ENCODE data around the gene CDH23. TPM values are rescaled to one million over a fixed set of nuclear protein-coding genes. Genes with fewer than 3 reads are reported as not detected.

The CDH23 gene
- total RNA-seq, 1 experiment from 2014 or later, result 7.8 TPM

DNA sequence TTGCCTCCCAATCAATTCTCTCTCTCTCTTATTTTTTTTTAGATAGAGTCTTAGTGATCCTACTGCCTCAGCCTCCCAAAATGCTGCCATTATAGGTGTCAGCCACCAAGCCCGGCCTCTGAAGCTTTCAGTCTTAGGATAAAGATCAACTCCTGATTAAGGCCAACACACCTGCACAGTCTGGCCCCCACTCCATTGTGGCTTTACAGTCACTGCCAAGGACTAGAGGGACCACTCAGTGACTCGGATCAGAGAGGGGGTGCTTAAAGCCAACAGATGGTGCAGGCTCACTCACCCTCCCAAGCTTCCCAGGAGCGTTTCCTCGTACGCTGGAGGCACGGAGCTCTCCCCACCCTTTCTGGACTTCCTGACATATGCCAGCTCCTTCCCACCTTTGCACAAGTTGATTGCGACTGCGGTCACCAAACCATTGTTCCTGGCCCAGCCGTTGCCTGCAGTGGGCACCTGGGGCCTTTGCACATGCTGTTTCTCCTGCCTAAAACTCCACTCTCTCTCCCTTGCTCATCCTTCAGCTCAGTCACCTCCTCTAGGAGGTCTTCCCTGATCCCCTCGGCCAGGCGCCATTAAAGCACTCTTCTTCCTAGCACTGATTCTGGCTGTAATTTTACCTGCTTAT lies 1.7 kb upstream of the CDH23 start:
- Histone ChIP-seq H3K4me2 (no peak overlapping the region), H3K36me3 (ENCODE audit: low read depth) (no peaks in the 10 kb centered on the region), H3K27me3 (ENCODE audit: insufficient read depth, low read depth) (peaks cover 8% of the 10 kb centered on the region; the same call in 1 of the 2 replicates), H3K4me3 (no peak overlapping the region), H3K9me2 (ENCODE audit: insufficient read depth) (no peaks in the 10 kb centered on the region), H2AFZ (no peak overlapping the region), H3K4me1 (replicated peaks; ENCODE audit: insufficient read depth) (peaks cover 45% of the 10 kb centered on the region), H3K79me2 (ENCODE audit: low read depth) (no peaks in the 10 kb centered on the region), H3F3A (ENCODE audit: insufficient read depth, low read depth) (peaks cover 32% of the 10 kb centered on the region; the same call in 1 of the 2 replicates), H3K27ac (no peak overlapping the region), H4K20me1 (ENCODE audit: insufficient read depth) (no peaks in the 10 kb centered on the region), H3K9me3 (ENCODE audit: insufficient read depth, low read depth) (no peaks in the 10 kb centered on the region)
- ChIA-PET CTCF (interaction anchor here (1.0 to 1.5 kb wide), 2 partner anchors 122 to 215 kb away, joined by 3 read pairs; no protein-coding TSS in a partner anchor), POLR2A (ENCODE audit: unreplicated experiment) (no interaction called here)
- DNase-seq, result no peak
- intact Hi-C loops (cut with micrococcal nuclease; ENCODE audit: unreplicated experiment), result loop anchor here (5.0 to 10.0 kb wide), 4 partner anchors 217 to 650 kb away; no protein-coding TSS in a partner anchor
- TF ChIP-seq, protein P1, sequence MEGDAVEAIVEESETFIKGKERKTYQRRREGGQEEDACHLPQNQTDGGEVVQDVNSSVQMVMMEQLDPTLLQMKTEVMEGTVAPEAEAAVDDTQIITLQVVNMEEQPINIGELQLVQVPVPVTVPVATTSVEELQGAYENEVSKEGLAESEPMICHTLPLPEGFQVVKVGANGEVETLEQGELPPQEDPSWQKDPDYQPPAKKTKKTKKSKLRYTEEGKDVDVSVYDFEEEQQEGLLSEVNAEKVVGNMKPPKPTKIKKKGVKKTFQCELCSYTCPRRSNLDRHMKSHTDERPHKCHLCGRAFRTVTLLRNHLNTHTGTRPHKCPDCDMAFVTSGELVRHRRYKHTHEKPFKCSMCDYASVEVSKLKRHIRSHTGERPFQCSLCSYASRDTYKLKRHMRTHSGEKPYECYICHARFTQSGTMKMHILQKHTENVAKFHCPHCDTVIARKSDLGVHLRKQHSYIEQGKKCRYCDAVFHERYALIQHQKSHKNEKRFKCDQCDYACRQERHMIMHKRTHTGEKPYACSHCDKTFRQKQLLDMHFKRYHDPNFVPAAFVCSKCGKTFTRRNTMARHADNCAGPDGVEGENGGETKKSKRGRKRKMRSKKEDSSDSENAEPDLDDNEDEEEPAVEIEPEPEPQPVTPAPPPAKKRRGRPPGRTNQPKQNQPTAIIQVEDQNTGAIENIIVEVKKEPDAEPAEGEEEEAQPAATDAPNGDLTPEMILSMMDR (conservative IDR thresholded peaks at IDR 0.05), result no peak
- no peak for TF ChIP-seq EZH2 (IDR thresholded peaks at IDR 0.05; ENCODE audit: low read depth)
- BruUV-seq (replicated peaks), result no TSS peak

DNA sequence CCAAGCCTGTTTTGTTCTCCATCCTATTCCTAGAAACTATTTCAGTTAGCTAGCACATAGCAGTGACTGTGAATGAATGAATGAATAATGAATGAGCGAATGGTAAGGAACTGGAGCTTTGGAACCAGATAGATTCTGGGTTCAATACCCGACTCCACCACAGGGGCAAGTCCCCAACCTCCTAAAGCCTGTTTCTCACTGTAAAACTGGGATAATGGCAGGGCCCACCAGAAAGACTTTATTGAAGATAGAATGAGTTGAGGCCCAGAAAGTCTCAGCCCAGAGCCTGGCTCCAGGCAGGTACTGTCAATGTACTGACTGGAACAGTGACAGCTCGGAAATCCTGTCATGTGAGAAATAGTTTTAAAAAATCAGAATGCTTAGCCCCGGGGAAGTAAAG lies 1.1 kb upstream of the CDH23 start:
- no peaks in the 10 kb centered on the region for H3K79me2 ChIP-seq (ENCODE audit: low read depth)
- no peak for TF ChIP-seq EZH2 (IDR thresholded peaks at IDR 0.05; ENCODE audit: low read depth)
- TF ChIP-seq, protein P1 (conservative IDR thresholded peaks at IDR 0.05), result no peak
- no peaks in the 10 kb centered on the region for H3K36me3 ChIP-seq (ENCODE audit: low read depth)
- CTCF ChIA-PET, result interaction anchor here (1.0 to 1.5 kb wide), 2 partner anchors 121 to 215 kb away, joined by 3 read pairs; no protein-coding TSS in a partner anchor
- H3K27me3 ChIP-seq (ENCODE audit: insufficient read depth, low read depth), result peaks cover 8% of the 10 kb centered on the region; the same call in 1 of the 2 replicates
- no peak overlapping the region for H3K27ac ChIP-seq
- POLR2A ChIA-PET (ENCODE audit: unreplicated experiment), result no interaction called here
- intact Hi-C loops (cut with micrococcal nuclease; ENCODE audit: unreplicated experiment), result loop anchor here (1.0 to 10.0 kb wide), 7 partner anchors 76 to 649 kb away; partner anchors contain the start of gene SLC29A3
- H2AFZ ChIP-seq, result no peak overlapping the region
- H3K4me3 ChIP-seq, result no peak overlapping the region
- DNase-seq, result no peak
- no peaks in the 10 kb centered on the region for H3K9me2 ChIP-seq (ENCODE audit: insufficient read depth)
- H3K4me1 ChIP-seq (replicated peaks; ENCODE audit: insufficient read depth), result peaks cover 45% of the 10 kb centered on the region
- H3F3A ChIP-seq (ENCODE audit: insufficient read depth, low read depth), result peaks cover 32% of the 10 kb centered on the region; the same call in 1 of the 2 replicates
- H3K4me2 ChIP-seq, result peak overlapping the region; percentile 68
- BruUV-seq (replicated peaks), result no TSS peak
- H3K9me3 ChIP-seq (ENCODE audit: insufficient read depth, low read depth), result no peaks in the 10 kb centered on the region
- no peaks in the 10 kb centered on the region for H4K20me1 ChIP-seq (ENCODE audit: insufficient read depth)

DNA sequence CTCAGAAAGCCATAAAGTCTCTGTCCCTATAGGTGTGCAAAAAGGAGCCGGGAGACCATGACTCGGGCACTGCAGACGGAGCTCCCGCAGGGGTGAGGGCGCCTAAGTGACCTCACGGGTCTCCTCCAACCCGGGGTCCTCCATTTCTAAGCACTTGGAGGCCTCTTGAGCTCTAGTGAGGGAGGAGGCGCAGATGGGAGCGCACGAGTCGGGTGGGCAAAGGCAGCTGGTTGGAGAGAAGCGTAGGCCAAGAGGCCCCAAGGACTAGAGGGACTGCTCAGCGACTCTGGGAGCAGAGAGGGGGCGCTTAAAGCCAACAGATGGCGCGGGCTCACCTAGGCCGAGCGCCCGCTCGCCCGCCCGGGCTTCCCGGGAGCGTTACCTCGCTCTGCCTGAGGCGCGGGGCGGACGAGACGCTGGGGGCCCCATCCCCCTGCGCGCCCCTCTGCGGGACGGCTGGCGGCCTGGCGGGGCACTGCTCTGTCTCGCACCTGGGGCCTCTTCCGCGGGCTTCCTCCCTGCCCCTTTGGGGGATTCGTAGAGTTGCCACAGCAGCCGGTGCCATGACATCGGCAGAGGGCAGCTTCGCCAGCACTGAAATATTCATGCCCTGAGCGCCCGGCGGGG lies 523 bp upstream of the CDH23 start:
- peak overlapping the region; percentile 60 for H3K4me3 ChIP-seq
- CTCF ChIA-PET, result interaction anchor here (0.9 to 1.5 kb wide), 3 partner anchors 61 to 214 kb away, joined by 3 to 6 read pairs (median 3); no protein-coding TSS in a partner anchor
- H2AFZ ChIP-seq, result peak overlapping the region; percentile 67; the same call in 1 of the 2 replicates

More for the DNA sequence above, 523 bp upstream of the CDH23 start:
- H3K9me3 ChIP-seq (ENCODE audit: insufficient read depth, low read depth), result no peaks in the 10 kb centered on the region
- no peaks in the 10 kb centered on the region for H3K36me3 ChIP-seq (ENCODE audit: low read depth)
- DNase-seq, result peak; percentile 49 to 70
- H4K20me1 ChIP-seq (ENCODE audit: insufficient read depth), result no peaks in the 10 kb centered on the region
- no peak overlapping the region for H3K27ac ChIP-seq
- H3K79me2 ChIP-seq (ENCODE audit: low read depth), result no peaks in the 10 kb centered on the region
- peak overlapping the region; percentile 68 for H3K4me2 ChIP-seq
- peaks cover 32% of the 10 kb centered on the region; the same call in 1 of the 2 replicates for H3F3A ChIP-seq (ENCODE audit: insufficient read depth, low read depth)
- no peak for TF ChIP-seq EZH2 (IDR thresholded peaks at IDR 0.05; ENCODE audit: low read depth)
- TF ChIP-seq, protein P1 (conservative IDR thresholded peaks at IDR 0.05), result peak; percentile 57
- H3K27me3 ChIP-seq (ENCODE audit: insufficient read depth, low read depth), result peaks cover 8% of the 10 kb centered on the region; the same call in 1 of the 2 replicates
- H3K4me1 ChIP-seq (replicated peaks; ENCODE audit: insufficient read depth), result peaks cover 42% of the 10 kb centered on the region
- BruUV-seq (replicated peaks), result no TSS peak
- intact Hi-C loops (cut with micrococcal nuclease; ENCODE audit: unreplicated experiment), result loop anchor here (1.0 to 10.0 kb wide), 7 partner anchors 77 to 649 kb away; partner anchors contain the start of gene SLC29A3
- no peaks in the 10 kb centered on the region for H3K9me2 ChIP-seq (ENCODE audit: insufficient read depth)
- POLR2A ChIA-PET (ENCODE audit: unreplicated experiment), result interaction anchor here (0.8 kb wide), 1 partner anchor 85 kb away, joined by 3 read pairs; no protein-coding TSS in a partner anchor
